GM23338 (cell line): ENCODE measurements around the gene AJM1. TPM values are rescaled to one million over a fixed set of nuclear protein-coding genes. Genes with fewer than 3 reads are reported as not detected.
"Not testable (repeated sequence)": the region's sequence is repeated elsewhere in the genome, so short reads cannot be mapped to it uniquely, and the experiment has no call there.

Experiments used
- ATAC-seq: fragments of 200-7000 bp; cut with Tn5 transposase; 3 replicates; pipeline ENCODE4 v1.9.1; 2020
- DNase-seq: peaks from one replicate; pipeline ENCODE4 v3.0.0-alpha.2; 2015; ENCODE audit warnings: low spot score
- H2AFZ ChIP-seq: fragments of 200-600 bp; sonication (generic); 2 replicates; pipeline ENCODE4 v1.8.0; 2016; ENCODE audit warnings: antibody characterized with exemption, mild to moderate bottlenecking, moderate library complexity
- H3F3A ChIP-seq: fragments of 200-600 bp; sonication (generic); replicated peaks from 2 replicates; pipeline ENCODE4 v1.8.0; 2017; ENCODE audit warnings: antibody characterized with exemption, mixed run types, low read depth
- H3K27ac ChIP-seq: fragments of 200-600 bp; sonication (generic); 2 replicates; pipeline ENCODE4 v1.6.1; 2016; ENCODE audit warnings: low read depth
- H3K27me3 ChIP-seq: fragments of 200-600 bp; sonication (generic); 2 replicates; pipeline ENCODE4 v1.8.0; 2016; ENCODE audit warnings: mild to moderate bottlenecking, mixed run types, moderate library complexity; ENCODE audit not compliant: insufficient read depth
- H3K36me3 ChIP-seq: fragments of 200-600 bp; sonication (generic); 2 replicates; pipeline ENCODE4 v1.8.0; 2016; ENCODE audit warnings: mild to moderate bottlenecking; ENCODE audit not compliant: insufficient read depth
- H3K4me1 ChIP-seq: fragments of 200-600 bp; sonication (generic); 2 replicates; pipeline ENCODE4 v1.8.0; 2016; ENCODE audit warnings: mild to moderate bottlenecking, moderate library complexity; ENCODE audit not compliant: insufficient read depth
- H3K4me2 ChIP-seq: fragments of 200-600 bp; sonication (generic); 2 replicates; pipeline ENCODE4 v1.7.1; 2017; ENCODE audit warnings: mixed run types
- H3K4me3 ChIP-seq: fragments of 200-600 bp; sonication (generic); 2 replicates; pipeline ENCODE4 v1.6.1; 2016; ENCODE audit warnings: mixed run types
- H3K79me2 ChIP-seq: fragments of 200-600 bp; sonication (generic); replicated peaks from 2 replicates; pipeline ENCODE4 v1.8.0; 2017; ENCODE audit warnings: mild to moderate bottlenecking; ENCODE audit not compliant: insufficient read depth
- H3K9me2 ChIP-seq: fragments of 200-600 bp; sonication (generic); 2 replicates; pipeline ENCODE4 v1.8.0; 2017; ENCODE audit not compliant: insufficient read depth
- H4K20me1 ChIP-seq: fragments of 200-600 bp; sonication (generic); replicated peaks from 2 replicates; pipeline ENCODE4 v1.8.0; 2017; ENCODE audit warnings: mild to moderate bottlenecking; ENCODE audit not compliant: insufficient read depth
- H3K27ac Mint-ChIP-seq: 2 replicates; pipeline ENCODE4 v1.8.0; 2020; ENCODE audit warnings: inconsistent platforms, mild to moderate bottlenecking, moderate library complexity, mixed read lengths
- H3K27me3 Mint-ChIP-seq: 3 replicates; pipeline ENCODE4 v1.8.0; 2022; ENCODE audit warnings: low read depth, mild to moderate bottlenecking, moderate library complexity, mixed read lengths, inconsistent platforms; ENCODE audit not compliant: insufficient read depth, poor library complexity
- H3K36me3 Mint-ChIP-seq: 3 replicates; pipeline ENCODE4 v1.8.0; 2021; ENCODE audit warnings: low read depth, mild to moderate bottlenecking, inconsistent platforms, moderate library complexity, mixed read lengths
- H3K4me1 Mint-ChIP-seq: 3 replicates; pipeline ENCODE4 v1.8.0; 2020; ENCODE audit warnings: mild to moderate bottlenecking, inconsistent platforms, mixed read lengths
- H3K4me3 Mint-ChIP-seq: 3 replicates; pipeline ENCODE4 v1.8.0; 2021; ENCODE audit warnings: moderate library complexity, mild to moderate bottlenecking, inconsistent platforms, mixed read lengths
- H3K9me3 Mint-ChIP-seq: 3 replicates; pipeline ENCODE4 v1.8.0; 2020; ENCODE audit warnings: moderate library complexity, mild to moderate bottlenecking, inconsistent platforms, mixed read lengths
- CREB1 ChIP-seq: fragments of 250-450 bp; sonication (Bioruptor Pico); IDR thresholded peaks from 2 replicates; pipeline ENCODE4 v1.5.0; 2020; ENCODE audit warnings: low read depth, mild to moderate bottlenecking, moderate library complexity
- EZH2phosphoT487 ChIP-seq: fragments of 200-600 bp; sonication (generic); IDR thresholded peaks from one replicate; pipeline ENCODE4 v1.8.1; 2018; ENCODE audit warnings: antibody characterized with exemption; ENCODE audit not compliant: unreplicated experiment
- ZNF114 ChIP-seq: fragments of 250-450 bp; sonication (Bioruptor Pico); IDR thresholded peaks from 2 replicates; pipeline ENCODE4 v1.5.0; 2020; ENCODE audit warnings: mild to moderate bottlenecking, moderate library complexity
- ZNF331 ChIP-seq: fragments of 250-450 bp; sonication (Bioruptor Pico); IDR thresholded peaks from 2 replicates; pipeline ENCODE4 v1.5.0; 2020; ENCODE audit warnings: low read depth, mild to moderate bottlenecking, moderate library complexity
- polyA plus RNA-seq: library from polyadenylated mRNA; unstranded; fragments of >200 nt; fragmentation: Nextera tagmentation; extraction: Ambion mirVana; gene quantifications from 2 replicates; pipeline ENCODE4 v1.2.1, GENCODE V29; 2016
- total RNA-seq: library from RNA; depleted of rRNA; stranded (reverse); fragments of >200 nt; shearing (Covaris generic); gene quantifications from 2 replicates; pipeline ENCODE4 v1.2.3, GENCODE V29; 2014
- TF ChIP-seq, protein P1 (sequence below): IDR thresholded peaks from 2 replicates; pipeline ENCODE4 v1.6.1; 2016; ENCODE audit warnings: antibody characterized with exemption
- TF ChIP-seq, protein P2 (sequence below), 2 experiments: fragments of 200-600 bp in 1 of 2; sonication (generic) in 1 of 2; conservative IDR thresholded peaks; 2 replicates each; pipeline versions ENCODE4 v1.5.1 to v1.6.1; 2016 to 2017; ENCODE audit warnings: antibody characterized with exemption in 2 of 2, low read depth in 2 of 2, mild to moderate bottlenecking in 2 of 2, moderate library complexity in 1 of 2
- TF ChIP-seq, protein P3 (sequence below): IDR thresholded peaks from one replicate; pipeline ENCODE4 v1.6.1; 2018; ENCODE audit warnings: antibody characterized with exemption; ENCODE audit not compliant: unreplicated experiment
- TF ChIP-seq, protein P4 (sequence below): fragments of 250-450 bp; sonication (Bioruptor Pico); IDR thresholded peaks from 2 replicates; pipeline ENCODE4 v1.5.0; 2020; ENCODE audit warnings: mild to moderate bottlenecking, moderate library complexity

Gene AJM1
- total and polyA plus RNA-seq, 2 experiments from 2014 or later: 0.36 to 0.49 TPM

DNA sequence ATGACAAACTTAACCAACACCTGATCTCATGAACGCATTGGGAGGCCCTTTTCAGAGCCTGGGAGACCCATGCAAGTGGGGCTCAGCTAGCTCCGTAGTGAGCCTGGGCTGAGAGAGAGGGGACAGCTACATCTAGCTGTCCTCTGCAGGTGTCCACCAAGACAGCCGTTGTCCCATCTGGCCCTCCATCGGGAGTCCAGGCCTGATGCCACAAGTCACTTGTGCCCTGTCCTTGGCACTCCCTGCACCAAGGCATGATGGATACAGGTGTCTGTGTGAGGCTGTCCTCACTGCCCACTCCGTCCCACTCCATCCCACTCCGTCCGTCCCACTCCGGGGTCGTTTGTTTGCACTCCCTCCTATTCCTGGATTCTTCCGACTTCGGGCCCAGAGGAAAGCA, 26.4 kb downstream of the AJM1 start:
- Mint-ChIP-seq H3K4me3 (no peak overlapping the region), H3K36me3 (peaks cover 49% of the 10 kb centered on the region), H3K4me1 (peaks cover 5% of the 10 kb centered on the region), H3K27ac (no peak overlapping the region), H3K27me3 (peaks cover 20% of the 10 kb centered on the region), H3K9me3 (peaks cover 63% of the 10 kb centered on the region)
- Histone ChIP-seq H3K36me3 (no peaks in the 10 kb centered on the region; the same call in 1 of the 2 replicates), H2AFZ (no peak overlapping the region), H4K20me1 (peaks cover 13% of the 10 kb centered on the region), H3K79me2 (peaks cover 20% of the 10 kb centered on the region), H3K4me3 (no peak overlapping the region), H3K27me3 (no peaks in the 10 kb centered on the region), H3K27ac (no peak overlapping the region), H3K4me1 (peaks cover 3% of the 10 kb centered on the region; the same call in 1 of the 2 replicates), H3F3A (no peaks in the 10 kb centered on the region), H3K4me2 (no peak overlapping the region), H3K9me2 (peaks cover 4% of the 10 kb centered on the region; the same call in 1 of the 2 replicates)
- DNase-seq (no peak), ATAC-seq (no peak)
- TF ChIP-seq, protein P1, sequence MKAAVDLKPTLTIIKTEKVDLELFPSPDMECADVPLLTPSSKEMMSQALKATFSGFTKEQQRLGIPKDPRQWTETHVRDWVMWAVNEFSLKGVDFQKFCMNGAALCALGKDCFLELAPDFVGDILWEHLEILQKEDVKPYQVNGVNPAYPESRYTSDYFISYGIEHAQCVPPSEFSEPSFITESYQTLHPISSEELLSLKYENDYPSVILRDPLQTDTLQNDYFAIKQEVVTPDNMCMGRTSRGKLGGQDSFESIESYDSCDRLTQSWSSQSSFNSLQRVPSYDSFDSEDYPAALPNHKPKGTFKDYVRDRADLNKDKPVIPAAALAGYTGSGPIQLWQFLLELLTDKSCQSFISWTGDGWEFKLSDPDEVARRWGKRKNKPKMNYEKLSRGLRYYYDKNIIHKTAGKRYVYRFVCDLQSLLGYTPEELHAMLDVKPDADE: no peak
- TF ChIP-seq ZNF114 (no peak), CREB1 (CRISPR knock-in tag) (no peak), EZH2phosphoT487 (no peak), ZNF331 (no peak)
- TF ChIP-seq, protein P2, sequence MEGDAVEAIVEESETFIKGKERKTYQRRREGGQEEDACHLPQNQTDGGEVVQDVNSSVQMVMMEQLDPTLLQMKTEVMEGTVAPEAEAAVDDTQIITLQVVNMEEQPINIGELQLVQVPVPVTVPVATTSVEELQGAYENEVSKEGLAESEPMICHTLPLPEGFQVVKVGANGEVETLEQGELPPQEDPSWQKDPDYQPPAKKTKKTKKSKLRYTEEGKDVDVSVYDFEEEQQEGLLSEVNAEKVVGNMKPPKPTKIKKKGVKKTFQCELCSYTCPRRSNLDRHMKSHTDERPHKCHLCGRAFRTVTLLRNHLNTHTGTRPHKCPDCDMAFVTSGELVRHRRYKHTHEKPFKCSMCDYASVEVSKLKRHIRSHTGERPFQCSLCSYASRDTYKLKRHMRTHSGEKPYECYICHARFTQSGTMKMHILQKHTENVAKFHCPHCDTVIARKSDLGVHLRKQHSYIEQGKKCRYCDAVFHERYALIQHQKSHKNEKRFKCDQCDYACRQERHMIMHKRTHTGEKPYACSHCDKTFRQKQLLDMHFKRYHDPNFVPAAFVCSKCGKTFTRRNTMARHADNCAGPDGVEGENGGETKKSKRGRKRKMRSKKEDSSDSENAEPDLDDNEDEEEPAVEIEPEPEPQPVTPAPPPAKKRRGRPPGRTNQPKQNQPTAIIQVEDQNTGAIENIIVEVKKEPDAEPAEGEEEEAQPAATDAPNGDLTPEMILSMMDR (conservative IDR thresholded peaks at IDR 0.05; ENCODE audit: low read depth in 2 of 2): no peak
- TF ChIP-seq, protein P3, sequence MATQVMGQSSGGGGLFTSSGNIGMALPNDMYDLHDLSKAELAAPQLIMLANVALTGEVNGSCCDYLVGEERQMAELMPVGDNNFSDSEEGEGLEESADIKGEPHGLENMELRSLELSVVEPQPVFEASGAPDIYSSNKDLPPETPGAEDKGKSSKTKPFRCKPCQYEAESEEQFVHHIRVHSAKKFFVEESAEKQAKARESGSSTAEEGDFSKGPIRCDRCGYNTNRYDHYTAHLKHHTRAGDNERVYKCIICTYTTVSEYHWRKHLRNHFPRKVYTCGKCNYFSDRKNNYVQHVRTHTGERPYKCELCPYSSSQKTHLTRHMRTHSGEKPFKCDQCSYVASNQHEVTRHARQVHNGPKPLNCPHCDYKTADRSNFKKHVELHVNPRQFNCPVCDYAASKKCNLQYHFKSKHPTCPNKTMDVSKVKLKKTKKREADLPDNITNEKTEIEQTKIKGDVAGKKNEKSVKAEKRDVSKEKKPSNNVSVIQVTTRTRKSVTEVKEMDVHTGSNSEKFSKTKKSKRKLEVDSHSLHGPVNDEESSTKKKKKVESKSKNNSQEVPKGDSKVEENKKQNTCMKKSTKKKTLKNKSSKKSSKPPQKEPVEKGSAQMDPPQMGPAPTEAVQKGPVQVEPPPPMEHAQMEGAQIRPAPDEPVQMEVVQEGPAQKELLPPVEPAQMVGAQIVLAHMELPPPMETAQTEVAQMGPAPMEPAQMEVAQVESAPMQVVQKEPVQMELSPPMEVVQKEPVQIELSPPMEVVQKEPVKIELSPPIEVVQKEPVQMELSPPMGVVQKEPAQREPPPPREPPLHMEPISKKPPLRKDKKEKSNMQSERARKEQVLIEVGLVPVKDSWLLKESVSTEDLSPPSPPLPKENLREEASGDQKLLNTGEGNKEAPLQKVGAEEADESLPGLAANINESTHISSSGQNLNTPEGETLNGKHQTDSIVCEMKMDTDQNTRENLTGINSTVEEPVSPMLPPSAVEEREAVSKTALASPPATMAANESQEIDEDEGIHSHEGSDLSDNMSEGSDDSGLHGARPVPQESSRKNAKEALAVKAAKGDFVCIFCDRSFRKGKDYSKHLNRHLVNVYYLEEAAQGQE: no peak
- TF ChIP-seq, protein P4, sequence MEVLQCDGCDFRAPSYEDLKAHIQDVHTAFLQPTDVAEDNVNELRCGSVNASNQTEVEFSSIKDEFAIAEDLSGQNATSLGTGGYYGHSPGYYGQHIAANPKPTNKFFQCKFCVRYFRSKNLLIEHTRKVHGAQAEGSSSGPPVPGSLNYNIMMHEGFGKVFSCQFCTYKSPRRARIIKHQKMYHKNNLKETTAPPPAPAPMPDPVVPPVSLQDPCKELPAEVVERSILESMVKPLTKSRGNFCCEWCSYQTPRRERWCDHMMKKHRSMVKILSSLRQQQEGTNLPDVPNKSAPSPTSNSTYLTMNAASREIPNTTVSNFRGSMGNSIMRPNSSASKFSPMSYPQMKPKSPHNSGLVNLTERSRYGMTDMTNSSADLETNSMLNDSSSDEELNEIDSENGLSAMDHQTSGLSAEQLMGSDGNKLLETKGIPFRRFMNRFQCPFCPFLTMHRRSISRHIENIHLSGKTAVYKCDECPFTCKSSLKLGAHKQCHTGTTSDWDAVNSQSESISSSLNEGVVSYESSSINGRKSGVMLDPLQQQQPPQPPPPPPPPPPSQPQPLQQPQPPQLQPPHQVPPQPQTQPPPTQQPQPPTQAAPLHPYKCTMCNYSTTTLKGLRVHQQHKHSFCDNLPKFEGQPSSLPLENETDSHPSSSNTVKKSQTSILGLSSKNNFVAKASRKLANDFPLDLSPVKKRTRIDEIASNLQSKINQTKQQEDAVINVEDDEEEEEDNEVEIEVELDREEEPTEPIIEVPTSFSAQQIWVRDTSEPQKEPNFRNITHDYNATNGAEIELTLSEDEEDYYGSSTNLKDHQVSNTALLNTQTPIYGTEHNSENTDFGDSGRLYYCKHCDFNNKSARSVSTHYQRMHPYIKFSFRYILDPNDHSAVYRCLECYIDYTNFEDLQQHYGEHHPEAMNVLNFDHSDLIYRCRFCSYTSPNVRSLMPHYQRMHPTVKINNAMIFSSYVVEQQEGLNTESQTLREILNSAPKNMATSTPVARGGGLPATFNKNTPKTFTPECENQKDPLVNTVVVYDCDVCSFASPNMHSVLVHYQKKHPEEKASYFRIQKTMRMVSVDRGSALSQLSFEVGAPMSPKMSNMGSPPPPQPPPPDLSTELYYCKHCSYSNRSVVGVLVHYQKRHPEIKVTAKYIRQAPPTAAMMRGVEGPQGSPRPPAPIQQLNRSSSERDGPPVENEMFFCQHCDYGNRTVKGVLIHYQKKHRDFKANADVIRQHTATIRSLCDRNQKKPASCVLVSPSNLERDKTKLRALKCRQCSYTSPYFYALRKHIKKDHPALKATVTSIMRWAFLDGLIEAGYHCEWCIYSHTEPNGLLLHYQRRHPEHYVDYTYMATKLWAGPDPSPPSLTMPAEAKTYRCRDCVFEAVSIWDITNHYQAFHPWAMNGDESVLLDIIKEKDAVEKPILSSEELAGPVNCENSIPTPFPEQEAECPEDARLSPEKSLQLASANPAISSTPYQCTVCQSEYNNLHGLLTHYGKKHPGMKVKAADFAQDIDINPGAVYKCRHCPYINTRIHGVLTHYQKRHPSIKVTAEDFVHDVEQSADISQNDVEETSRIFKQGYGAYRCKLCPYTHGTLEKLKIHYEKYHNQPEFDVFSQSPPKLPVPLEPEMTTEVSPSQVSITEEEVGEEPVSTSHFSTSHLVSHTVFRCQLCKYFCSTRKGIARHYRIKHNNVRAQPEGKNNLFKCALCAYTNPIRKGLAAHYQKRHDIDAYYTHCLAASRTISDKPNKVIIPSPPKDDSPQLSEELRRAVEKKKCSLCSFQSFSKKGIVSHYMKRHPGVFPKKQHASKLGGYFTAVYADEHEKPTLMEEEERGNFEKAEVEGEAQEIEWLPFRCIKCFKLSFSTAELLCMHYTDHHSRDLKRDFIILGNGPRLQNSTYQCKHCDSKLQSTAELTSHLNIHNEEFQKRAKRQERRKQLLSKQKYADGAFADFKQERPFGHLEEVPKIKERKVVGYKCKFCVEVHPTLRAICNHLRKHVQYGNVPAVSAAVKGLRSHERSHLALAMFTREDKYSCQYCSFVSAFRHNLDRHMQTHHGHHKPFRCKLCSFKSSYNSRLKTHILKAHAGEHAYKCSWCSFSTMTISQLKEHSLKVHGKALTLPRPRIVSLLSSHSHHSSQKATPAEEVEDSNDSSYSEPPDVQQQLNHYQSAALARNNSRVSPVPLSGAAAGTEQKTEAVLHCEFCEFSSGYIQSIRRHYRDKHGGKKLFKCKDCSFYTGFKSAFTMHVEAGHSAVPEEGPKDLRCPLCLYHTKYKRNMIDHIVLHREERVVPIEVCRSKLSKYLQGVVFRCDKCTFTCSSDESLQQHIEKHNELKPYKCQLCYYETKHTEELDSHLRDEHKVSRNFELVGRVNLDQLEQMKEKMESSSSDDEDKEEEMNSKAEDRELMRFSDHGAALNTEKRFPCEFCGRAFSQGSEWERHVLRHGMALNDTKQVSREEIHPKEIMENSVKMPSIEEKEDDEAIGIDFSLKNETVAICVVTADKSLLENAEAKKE (CRISPR knock-in tag): no peak

DNA sequence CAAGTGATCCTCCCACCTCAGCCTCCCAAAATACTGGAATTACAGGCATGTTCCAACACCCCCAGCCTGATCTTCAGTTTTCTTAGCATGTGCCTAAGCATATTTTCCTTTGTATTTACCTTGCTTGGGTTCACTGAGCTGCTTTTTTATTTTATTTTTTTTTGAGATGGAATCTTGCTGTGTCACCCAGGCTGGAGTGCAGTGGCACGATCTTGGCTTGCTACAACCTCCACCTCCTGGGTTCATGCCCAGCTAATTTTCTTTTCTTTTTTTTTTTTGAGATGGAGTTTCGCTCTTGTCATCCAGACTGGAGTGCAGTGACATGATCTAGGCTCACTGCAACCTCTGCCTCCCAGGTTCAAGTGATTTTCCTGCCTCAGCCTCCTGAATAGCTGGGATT, 27.3 kb downstream of the AJM1 start:
- not testable (repeated sequence) for H3K36me3 ChIP-seq, H4K20me1 ChIP-seq, H3K9me2 ChIP-seq, H3K27ac Mint-ChIP-seq, H3K27ac ChIP-seq, H2AFZ ChIP-seq, H3K4me3 ChIP-seq, H3F3A ChIP-seq, ATAC-seq, H3K4me3 Mint-ChIP-seq, H3K4me1 ChIP-seq, H3K27me3 ChIP-seq, H3K4me2 ChIP-seq, DNase-seq, H3K4me1 Mint-ChIP-seq
- H3K36me3 Mint-ChIP-seq: peaks cover 40% of the 10 kb centered on the region
- H3K79me2 ChIP-seq: peaks cover 10% of the 10 kb centered on the region
- H3K9me3 Mint-ChIP-seq: peaks cover 70% of the 10 kb centered on the region
- peaks cover 19% of the 10 kb centered on the region for H3K27me3 Mint-ChIP-seq
